GM18499 (cell line): ENCODE results near the gene GRK4.

Source experiments
- ATAC-seq: cut with Tn5 transposase; IDR thresholded peaks from one replicate; pipeline ENCODE4 v1.9.1; 2021; ENCODE audit warnings: moderate number of reproducible peaks; ENCODE audit not compliant: insufficient read depth, unreplicated experiment

The GRK4 gene

GRCh38 chr4:3054169-3054759 lies 90.9 kb downstream of the GRK4 start:
- ATAC-seq = no peak

- ATAC-seq = no peak
Observed at GRCh38 chr4:3059943-3060342, 96.6 kb downstream of the GRK4 start.

GRCh38 chr4:3060946-3061345 lies 97.6 kb downstream of the GRK4 start:
- ATAC-seq = no peak

- no peak for ATAC-seq
Observed at GRCh38 chr4:3062471-3062870, 99.1 kb downstream of the GRK4 start.

- ATAC-seq = no peak
Observed at GRCh38 chr4:3065551-3065950, 102.2 kb downstream of the GRK4 start.

GRCh38 chr4:3066836-3067400 lies 103.5 kb downstream of the GRK4 start:
- ATAC-seq = no peak

GRCh38 chr4:3067473-3068001 lies 104.2 kb downstream of the GRK4 start:
- ATAC-seq = no peak

GRCh38 chr4:3069661-3070199 lies 106.4 kb downstream of the GRK4 start:
- no peak for ATAC-seq

- ATAC-seq = no peak
Observed at GRCh38 chr4:3070709-3071500, 107.5 kb downstream of the GRK4 start.

GRCh38 chr4:3071811-3072210 lies 108.4 kb downstream of the GRK4 start:
- ATAC-seq = no peak

GRCh38 chr4:3073158-3074077 lies 110.0 kb downstream of the GRK4 start:
- no peak for ATAC-seq

GRCh38 chr4:3074078-3074845 lies 110.9 kb downstream of the GRK4 start, which contains the start of the genes HTT and HTT-AS:
HTT (plus strand) TSS chr4:3074681; CDS start chr4:3074826, 145 bp downstream.
HTT-AS (minus strand) TSS chr4:3074538.
- ATAC-seq = peak; percentile 26

- ATAC-seq = no peak
Observed at GRCh38 chr4:3074846-3075651, 111.7 kb downstream of the GRK4 start.

GRCh38 chr4:3075652-3075981 lies 112.2 kb downstream of the GRK4 start:
- no peak for ATAC-seq

- ATAC-seq = peak; percentile 31
Observed at GRCh38 chr4:3077796-3078195, 114.4 kb downstream of the GRK4 start.

- ATAC-seq = no peak
Observed at GRCh38 chr4:3079694-3080123, 116.3 kb downstream of the GRK4 start.

GRCh38 chr4:3082925-3083515 lies 119.6 kb downstream of the GRK4 start:
- no peak for ATAC-seq

- no peak for ATAC-seq
Observed at GRCh38 chr4:3083732-3084131, 120.4 kb downstream of the GRK4 start.
